NCI-H2029 (cell line): Measurements from ENCODE around the gene FIGLA.
"Not testable (repeated sequence)": the region's sequence is repeated elsewhere in the genome, so short reads cannot be mapped to it uniquely, and the experiment has no call there.

Experiments used
- DNase-seq: peaks from one replicate; lab custom pipeline; 2025; lab: John Stamatoyannopoulos, UW

FIGLA gene

DNA sequence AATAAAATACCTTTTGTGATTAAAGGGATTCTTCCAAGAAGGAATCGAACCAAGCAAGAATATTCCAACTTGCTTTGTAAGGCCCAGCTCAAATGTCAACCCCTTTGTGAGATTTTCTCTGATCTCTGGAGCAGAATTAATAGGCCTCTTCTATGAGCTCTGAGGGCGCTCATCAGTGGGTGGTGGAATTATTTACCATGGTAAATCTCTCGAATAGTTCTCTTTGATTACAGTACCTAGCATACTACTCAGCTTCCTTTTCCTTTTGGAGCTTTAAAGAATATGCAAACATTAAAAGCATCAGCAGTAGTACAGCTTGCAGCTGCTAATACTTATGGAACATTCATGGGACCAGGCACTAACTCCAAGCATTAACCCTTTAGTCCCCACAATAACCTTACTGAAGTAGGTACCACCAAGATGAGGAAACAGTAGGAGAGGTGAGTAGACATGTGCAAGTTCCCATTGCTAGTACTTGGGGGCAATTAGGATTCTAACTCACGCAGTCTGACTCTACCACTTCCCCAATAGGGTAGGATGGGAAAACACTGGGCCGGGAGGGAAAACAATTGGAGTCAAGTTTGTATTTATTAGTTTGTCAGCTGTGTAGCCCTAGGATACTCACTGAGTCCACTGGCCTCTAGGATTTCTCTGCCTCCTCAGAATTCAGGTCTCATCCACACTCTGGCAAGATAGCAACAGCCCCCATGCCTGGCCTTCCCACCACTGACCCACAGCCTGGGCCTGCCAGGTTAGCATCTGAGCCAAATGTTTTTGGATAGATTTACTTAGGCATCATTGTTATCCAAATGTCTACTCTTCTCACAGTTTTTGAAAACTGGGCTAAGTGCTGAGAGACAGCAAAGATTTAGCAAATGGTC, 44.1 kb downstream of the FIGLA start:
- DNase-seq, result no peak

DNA sequence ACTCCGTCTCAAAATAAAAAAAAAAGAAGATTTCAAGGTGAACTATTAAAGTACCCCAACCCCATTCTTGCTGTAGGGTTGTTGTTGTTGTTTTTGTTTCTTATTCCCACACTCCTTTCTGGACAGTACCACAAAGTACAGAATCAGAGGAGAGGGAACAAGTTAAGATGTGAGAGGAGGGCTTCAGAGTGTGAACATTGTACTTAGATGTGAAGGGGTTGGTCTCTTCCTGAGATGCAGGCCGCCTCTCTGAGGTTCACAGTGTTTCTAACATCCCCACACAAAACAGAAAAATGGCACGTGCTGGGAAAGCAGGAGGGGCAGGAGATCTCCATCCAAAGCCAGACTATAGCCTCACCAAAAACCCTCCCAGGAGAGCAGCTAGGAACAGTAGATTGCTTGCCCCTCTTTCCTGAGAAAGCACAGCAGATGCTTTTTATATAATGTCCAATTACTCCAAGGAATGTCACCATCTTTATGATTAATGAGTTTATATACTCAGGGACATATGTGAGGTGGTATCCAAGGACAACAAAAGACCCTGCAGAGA, 45.1 kb downstream of the FIGLA start:
- DNase-seq, result no peak

DNA sequence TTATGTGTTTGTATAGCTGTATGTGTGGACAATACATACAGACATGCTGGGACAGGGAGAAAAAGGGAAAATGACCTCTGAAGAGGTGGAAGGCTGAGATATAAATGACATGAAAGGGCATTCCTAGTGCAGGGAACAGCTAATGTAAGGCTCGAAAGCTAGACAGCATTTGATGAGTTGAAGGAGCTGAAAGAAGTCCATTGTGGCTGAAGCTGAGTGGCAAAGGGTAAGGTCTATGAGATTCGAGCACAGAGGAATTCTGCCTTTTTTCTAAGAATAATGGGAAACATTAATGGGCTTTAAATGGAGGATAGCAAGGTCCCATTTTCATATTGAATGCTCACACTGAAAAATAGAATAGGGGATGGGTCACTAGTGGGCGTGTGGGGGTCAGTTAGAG, 46.0 kb downstream of the FIGLA start:
- no peak for DNase-seq

- no peak for DNase-seq
Measured at GRCh38 chr2:70743677-70744076, 46.8 kb downstream of the FIGLA start.

DNA sequence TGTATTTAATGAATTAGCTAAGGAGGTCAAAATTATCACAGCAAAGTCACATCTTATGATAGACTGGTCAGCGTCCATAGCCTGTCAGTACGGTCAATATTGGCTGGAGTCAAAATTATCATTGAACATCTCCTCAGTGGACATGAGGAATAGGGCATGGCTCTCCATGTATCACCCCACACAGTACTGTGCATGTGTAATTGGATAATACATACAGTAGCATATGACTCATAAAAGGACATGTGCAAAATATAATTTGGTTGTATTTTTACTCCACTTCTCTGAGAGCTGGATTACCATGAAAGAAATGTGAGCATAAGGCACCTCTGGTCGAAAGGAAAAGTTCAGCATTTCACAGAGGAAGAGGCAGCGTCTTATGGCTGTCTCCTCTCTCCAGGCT, 47.4 kb downstream of the FIGLA start:
- DNase-seq, result no peak

DNA sequence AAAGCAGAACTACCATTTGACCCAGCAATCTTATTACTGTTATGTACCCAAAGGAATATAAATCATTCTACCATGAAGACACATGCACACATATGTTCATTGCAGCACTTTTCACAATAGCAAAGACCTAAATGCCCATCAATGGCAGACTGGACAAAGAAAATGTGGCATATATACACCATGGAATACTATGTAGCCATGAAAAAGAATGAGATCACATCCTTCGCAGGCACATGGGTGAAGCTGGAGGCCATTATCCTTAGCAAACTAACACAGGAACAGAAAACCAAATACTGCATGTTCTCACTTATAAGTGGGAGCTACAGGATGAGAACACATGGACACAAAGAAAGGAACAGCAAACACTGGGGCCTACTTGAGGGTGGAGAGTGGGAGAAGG, 51.0 kb downstream of the FIGLA start:
- DNase-seq, result not testable (repeated sequence)

- no peak for DNase-seq
Measured at GRCh38 chr2:70738159-70738558, 52.3 kb downstream of the FIGLA start.

GRCh38 chr2:70735071-70735470, 55.4 kb downstream of the FIGLA start:
- DNase-seq, result no peak

- DNase-seq, result no peak
Measured at GRCh38 chr2:70733646-70734180, 56.7 kb downstream of the FIGLA start.

GRCh38 chr2:70732766-70733645, 57.4 kb downstream of the FIGLA start:
- no peak for DNase-seq

- no peak for DNase-seq
Measured at GRCh38 chr2:70730730-70731129, 59.7 kb downstream of the FIGLA start.

DNA sequence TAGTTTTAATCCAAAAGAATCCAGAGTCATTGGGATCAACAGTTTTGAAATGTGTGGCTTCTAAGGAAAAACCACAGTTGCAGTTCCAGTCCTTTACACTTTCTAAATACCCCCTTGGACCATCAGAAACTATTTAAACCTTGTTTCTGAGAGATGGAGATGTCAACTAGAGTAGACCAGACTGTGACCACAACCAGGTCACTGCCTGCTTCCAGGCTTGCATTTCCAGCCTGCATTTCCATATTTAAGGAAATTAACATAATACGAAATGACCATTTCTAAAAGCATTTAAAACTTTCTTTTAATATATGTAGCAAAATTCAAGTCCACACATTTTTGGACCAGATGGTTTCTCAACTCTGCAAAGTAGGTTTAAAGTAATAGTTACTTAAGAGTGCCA, 60.8 kb downstream of the FIGLA start:
- no peak for DNase-seq

GRCh38 chr2:70728128-70728527, 62.3 kb downstream of the FIGLA start:
- no peak for DNase-seq
